Right ventricle myocardium superior (tissue), 1 donor: ENCODE measurements around the gene CACNA2D2. TPM values are rescaled to one million over a fixed set of nuclear protein-coding genes. Genes with fewer than 3 reads are reported as not detected.

Source experiments
- ATAC-seq: fragments of 200-7000 bp; cut with Tn5 transposase; one replicate; pipeline ENCODE4 v1.9.1; 2020; ENCODE audit warnings: mild to moderate bottlenecking; ENCODE audit not compliant: poor library complexity
- DNase-seq: peaks from one replicate; pipeline ENCODE4 v3.0.0-alpha.2; 2020
- intact Hi-C: fragments of 100-400 bp; cut with DNase I; formaldehyde crosslinking; loops from one replicate; pipeline ENCODE4 v1.11.2; 2022
- long read RNA-seq: library from polyadenylated mRNA; unstranded; transcript quantifications from one replicate; pipeline ENCODE4 v2.0.0, GENCODE V29; 2021
- total RNA-seq: library from RNA; stranded (reverse); fragmentation: NEBNext Ultra II Directional; extraction: Animal tissue kit (Norgen Biotek cat#: 25700); gene quantifications from one replicate; pipeline ENCODE4 v1.2.1, GENCODE V29; 2021
- donor health status: DM: no; HTN: yes; CAD: no; lungs with severe emphysema.

Gene CACNA2D2
- 1.6 TPM for total RNA-seq
- long read RNA-seq, partial matches to known transcripts, result 0 of 2 reads
- long read RNA-seq, other reads (novel, unspliced or antisense), result 2 of 2 reads

GRCh38 chr3:50503504-50504342 is at the start of gene CACNA2D2:
CACNA2D2 (minus strand) TSS chr3:50503634; CDS start chr3:50503423, 211 bp downstream.
- ATAC-seq (peak; percentile 94), DNase-seq (peak; percentile 78)
- intact Hi-C loops, result no loop called here

GRCh38 chr3:50552598-50552997 is 49.2 kb upstream of the CACNA2D2 start:
- no peak for ATAC-seq
- DNase-seq, result no peak
- intact Hi-C loops, result no loop called here

- intact Hi-C loops, result no loop called here
- ATAC-seq, result no peak
- no peak for DNase-seq
Measured at GRCh38 chr3:50551681-50552435, 48.4 kb upstream of the CACNA2D2 start.

GRCh38 chr3:50551054-50551659 is 47.7 kb upstream of the CACNA2D2 start:
- intact Hi-C loops, result no loop called here
- DNase-seq, result no peak
- no peak for ATAC-seq

- peak; percentile 71 for DNase-seq
- intact Hi-C loops, result no loop called here
- peak; percentile 75 for ATAC-seq
Measured at GRCh38 chr3:50550079-50550736, 46.8 kb upstream of the CACNA2D2 start.

GRCh38 chr3:50549226-50549625 is 45.8 kb upstream of the CACNA2D2 start:
- DNase-seq, result no peak
- no peak for ATAC-seq
- intact Hi-C loops, result no loop called here

GRCh38 chr3:50545781-50546180 is 42.3 kb upstream of the CACNA2D2 start:
- no peak for ATAC-seq
- intact Hi-C loops, result no loop called here

GRCh38 chr3:50542177-50543034 is 39.0 kb upstream of the CACNA2D2 start:
- intact Hi-C loops, result loop anchor here (1.0 to 5.0 kb wide), 2 partner anchors 106 to 195 kb away; partner anchors contain the start of gene ZMYND10
- ATAC-seq (peak; percentile 85), DNase-seq (peak; percentile 76)

More at GRCh38 chr3:50545781-50546180, 42.3 kb upstream of the CACNA2D2 start:
- DNase-seq, result no peak

- intact Hi-C loops, result loop anchor here (5.0 kb wide), 1 partner anchor 192 kb away; the partner anchor contains the start of gene ZMYND10
- no peak for ATAC-seq
- no peak for DNase-seq
Measured at GRCh38 chr3:50539356-50540286, 36.2 kb upstream of the CACNA2D2 start.

GRCh38 chr3:50537421-50538129 is 34.1 kb upstream of the CACNA2D2 start:
- intact Hi-C loops, result no loop called here
- no peak for DNase-seq
- ATAC-seq, result no peak

GRCh38 chr3:50536471-50537180 is 33.2 kb upstream of the CACNA2D2 start:
- DNase-seq (no peak), ATAC-seq (no peak)
- intact Hi-C loops, result no loop called here

GRCh38 chr3:50534681-50535330 is 31.4 kb upstream of the CACNA2D2 start:
- ATAC-seq (no peak), DNase-seq (no peak)
- intact Hi-C loops, result no loop called here

- no peak for DNase-seq
- intact Hi-C loops, result no loop called here
- no peak for ATAC-seq
Measured at GRCh38 chr3:50533807-50534461, 30.5 kb upstream of the CACNA2D2 start.

GRCh38 chr3:50533316-50533715 is 29.9 kb upstream of the CACNA2D2 start:
- intact Hi-C loops, result no loop called here
- no peak for ATAC-seq
- DNase-seq, result no peak
